HG02870 (cell line): Measurements from ENCODE around the gene CHRNA4.
"Not testable (repeated sequence)": the region's sequence is repeated elsewhere in the genome, so short reads cannot be mapped to it uniquely, and the experiment has no call there.

Experiments used
- ATAC-seq: cut with Tn5 transposase; IDR thresholded peaks from one replicate; pipeline ENCODE4 v1.9.1; 2021; ENCODE audit warnings: mild to moderate bottlenecking, moderate library complexity; ENCODE audit not compliant: unreplicated experiment

The CHRNA4 gene

GRCh38 chr20:63337786-63338420 lies 23.2 kb downstream of the CHRNA4 start:
- no peak for ATAC-seq

- ATAC-seq = no peak
Observed at GRCh38 chr20:63336232-63336752, 24.9 kb downstream of the CHRNA4 start.

GRCh38 chr20:63335711-63336110 lies 25.4 kb downstream of the CHRNA4 start:
- no peak for ATAC-seq

GRCh38 chr20:63335060-63335459 lies 26.1 kb downstream of the CHRNA4 start:
- ATAC-seq = not testable (repeated sequence)

GRCh38 chr20:63334356-63334755 lies 26.8 kb downstream of the CHRNA4 start:
- ATAC-seq = no peak

GRCh38 chr20:63333241-63333836 lies 27.8 kb downstream of the CHRNA4 start:
- ATAC-seq = no peak

GRCh38 chr20:63332488-63333240 lies 28.5 kb downstream of the CHRNA4 start:
- no peak for ATAC-seq

GRCh38 chr20:63331741-63332400 lies 29.3 kb downstream of the CHRNA4 start:
- ATAC-seq = no peak

GRCh38 chr20:63330940-63331339 lies 30.2 kb downstream of the CHRNA4 start:
- ATAC-seq = no peak

GRCh38 chr20:63330084-63330760 lies 30.9 kb downstream of the CHRNA4 start:
- ATAC-seq = no peak

- ATAC-seq = no peak
Observed at GRCh38 chr20:63329331-63330083, 31.6 kb downstream of the CHRNA4 start.

GRCh38 chr20:63328718-63329275 lies 32.4 kb downstream of the CHRNA4 start:
- no peak for ATAC-seq

GRCh38 chr20:63328026-63328700 lies 33.0 kb downstream of the CHRNA4 start:
- no peak for ATAC-seq

- no peak for ATAC-seq
Observed at GRCh38 chr20:63327231-63327745, 33.9 kb downstream of the CHRNA4 start.

- ATAC-seq = no peak
Observed at GRCh38 chr20:63326314-63327230, 34.6 kb downstream of the CHRNA4 start.

GRCh38 chr20:63325554-63326313 lies 35.4 kb downstream of the CHRNA4 start:
- no peak for ATAC-seq

- no peak for ATAC-seq
Observed at GRCh38 chr20:63325021-63325471, 36.1 kb downstream of the CHRNA4 start.
